Type B pancreatic cell (in vitro differentiated cells): ENCODE measurements around the gene CYSLTR1. TPM values are rescaled to one million over a fixed set of nuclear protein-coding genes. Genes with fewer than 3 reads are reported as not detected.
"Not testable (repeated sequence)": the region's sequence is repeated elsewhere in the genome, so short reads cannot be mapped to it uniquely, and the experiment has no call there.

ENCODE experiments used
- DNase-seq: peaks from one replicate; pipeline ENCODE4 v3.0.0; 2021; ENCODE audit warnings: mixed read lengths; ENCODE audit not compliant: unreplicated experiment; ENCODE audit errors: extremely low spot score
- H3K27ac Mint-ChIP-seq: 2 replicates; pipeline ENCODE4 v1.8.0; 2021; ENCODE audit warnings: mild to moderate bottlenecking, mixed read lengths
- H3K27me3 Mint-ChIP-seq: 2 replicates; pipeline ENCODE4 v1.8.0; 2021; ENCODE audit warnings: mixed read lengths
- H3K36me3 Mint-ChIP-seq: 2 replicates; pipeline ENCODE4 v1.8.0; 2021; ENCODE audit warnings: mixed read lengths
- H3K4me1 Mint-ChIP-seq: one replicate; pipeline ENCODE4 v1.8.0; 2021; ENCODE audit warnings: mixed read lengths; ENCODE audit not compliant: unreplicated experiment
- H3K4me3 Mint-ChIP-seq: 2 replicates; pipeline ENCODE4 v1.8.0; 2021; ENCODE audit warnings: mild to moderate bottlenecking, mixed read lengths
- H3K9me3 Mint-ChIP-seq: 2 replicates; pipeline ENCODE4 v1.8.0; 2021; ENCODE audit warnings: mixed read lengths
- total RNA-seq: library from RNA; stranded (reverse); gene quantifications from 2 replicates; pipeline ENCODE4 v1.2.1, GENCODE V29; 2021; ENCODE audit warnings: low replicate concordance
- TF ChIP-seq, protein P1 (sequence below): fragments of 200-600 bp; sonication (generic); conservative IDR thresholded peaks from 2 replicates; pipeline ENCODE4 v1.5.0; 2021; ENCODE audit warnings: antibody characterized with exemption, mild to moderate bottlenecking

Gene CYSLTR1
- total RNA-seq, 1 donor from 2014 or later = 0.10 TPM

DNA sequence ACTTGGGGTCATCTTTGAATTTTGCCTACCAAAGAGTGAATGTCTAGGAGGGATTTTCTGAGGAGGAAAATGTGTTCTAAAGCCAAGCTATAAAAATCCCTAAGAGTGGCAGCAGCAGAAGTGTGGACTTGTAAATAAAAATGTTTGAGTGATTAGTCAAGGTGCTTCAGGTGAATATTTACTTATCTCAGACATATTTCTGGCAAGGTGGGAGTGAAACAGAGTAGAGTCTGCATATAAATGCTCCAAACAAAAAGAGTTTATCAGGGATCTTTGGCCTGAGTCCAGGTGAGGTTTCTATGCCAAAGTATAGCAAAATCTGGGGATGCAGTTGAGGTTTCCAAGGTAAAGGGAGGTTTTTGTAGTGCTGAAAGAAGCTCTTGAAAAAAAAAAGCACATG lies 19.7 kb downstream of the CYSLTR1 start:
- no peak for DNase-seq
- H3K27me3 Mint-ChIP-seq = no peaks in the 10 kb centered on the region
- no peaks in the 10 kb centered on the region for H3K36me3 Mint-ChIP-seq
- H3K9me3 Mint-ChIP-seq = no peaks in the 10 kb centered on the region
- no peaks in the 10 kb centered on the region for H3K4me1 Mint-ChIP-seq
- H3K4me3 Mint-ChIP-seq = no peak overlapping the region
- H3K27ac Mint-ChIP-seq = no peak overlapping the region
- TF ChIP-seq, protein P1, sequence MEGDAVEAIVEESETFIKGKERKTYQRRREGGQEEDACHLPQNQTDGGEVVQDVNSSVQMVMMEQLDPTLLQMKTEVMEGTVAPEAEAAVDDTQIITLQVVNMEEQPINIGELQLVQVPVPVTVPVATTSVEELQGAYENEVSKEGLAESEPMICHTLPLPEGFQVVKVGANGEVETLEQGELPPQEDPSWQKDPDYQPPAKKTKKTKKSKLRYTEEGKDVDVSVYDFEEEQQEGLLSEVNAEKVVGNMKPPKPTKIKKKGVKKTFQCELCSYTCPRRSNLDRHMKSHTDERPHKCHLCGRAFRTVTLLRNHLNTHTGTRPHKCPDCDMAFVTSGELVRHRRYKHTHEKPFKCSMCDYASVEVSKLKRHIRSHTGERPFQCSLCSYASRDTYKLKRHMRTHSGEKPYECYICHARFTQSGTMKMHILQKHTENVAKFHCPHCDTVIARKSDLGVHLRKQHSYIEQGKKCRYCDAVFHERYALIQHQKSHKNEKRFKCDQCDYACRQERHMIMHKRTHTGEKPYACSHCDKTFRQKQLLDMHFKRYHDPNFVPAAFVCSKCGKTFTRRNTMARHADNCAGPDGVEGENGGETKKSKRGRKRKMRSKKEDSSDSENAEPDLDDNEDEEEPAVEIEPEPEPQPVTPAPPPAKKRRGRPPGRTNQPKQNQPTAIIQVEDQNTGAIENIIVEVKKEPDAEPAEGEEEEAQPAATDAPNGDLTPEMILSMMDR = no peak

DNA sequence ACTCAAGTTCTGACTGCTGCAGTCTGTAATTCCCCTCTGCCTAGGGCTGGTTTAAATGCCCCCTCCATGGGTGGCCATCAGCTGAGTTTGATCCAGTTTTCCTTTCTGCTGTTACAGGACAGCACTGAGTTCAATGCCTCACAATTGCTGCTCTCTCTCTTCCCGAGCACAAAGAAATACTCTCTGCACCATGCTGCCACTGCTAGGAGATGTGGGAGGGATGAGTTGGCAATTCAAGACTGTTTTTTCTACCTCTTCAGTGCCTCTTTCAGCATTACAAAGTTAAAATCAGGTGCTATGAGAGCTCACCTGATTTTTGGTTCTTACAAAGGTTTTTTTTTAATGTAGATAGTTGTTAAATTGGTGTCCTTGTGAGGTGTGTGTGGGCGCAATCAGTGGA lies 24.3 kb downstream of the CYSLTR1 start:
- TF ChIP-seq, protein P1 = no peak
- no peak overlapping the region for H3K4me3 Mint-ChIP-seq
- peaks cover 6% of the 10 kb centered on the region for H3K9me3 Mint-ChIP-seq
- no peaks in the 10 kb centered on the region for H3K36me3 Mint-ChIP-seq
- H3K27ac Mint-ChIP-seq = no peak overlapping the region
- H3K27me3 Mint-ChIP-seq = no peaks in the 10 kb centered on the region
- H3K4me1 Mint-ChIP-seq = no peaks in the 10 kb centered on the region
- no peak for DNase-seq

DNA sequence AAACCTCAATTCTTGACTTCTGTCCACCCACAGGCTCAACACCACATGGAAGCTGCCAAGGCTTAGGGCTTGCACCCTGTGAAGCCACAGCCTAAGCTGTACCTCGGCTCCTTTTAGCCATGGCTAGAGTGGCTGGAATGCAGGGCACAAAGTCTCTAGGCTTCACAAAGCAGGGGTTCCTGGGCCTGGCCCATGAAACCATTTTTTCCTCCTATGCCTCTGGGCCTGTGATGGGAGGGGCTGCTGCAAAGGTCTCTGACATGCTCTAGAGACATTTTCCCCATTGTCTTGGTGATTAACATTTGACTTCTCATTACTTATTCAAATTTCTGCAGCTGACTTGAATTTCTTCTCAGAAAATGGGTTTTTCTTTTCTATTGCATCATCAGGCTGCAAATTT lies 26.5 kb downstream of the CYSLTR1 start:
- H3K4me3 Mint-ChIP-seq, H3K27ac Mint-ChIP-seq, H3K4me1 Mint-ChIP-seq, H3K27me3 Mint-ChIP-seq, H3K36me3 Mint-ChIP-seq, H3K9me3 Mint-ChIP-seq, DNase-seq: not testable (repeated sequence)

DNA sequence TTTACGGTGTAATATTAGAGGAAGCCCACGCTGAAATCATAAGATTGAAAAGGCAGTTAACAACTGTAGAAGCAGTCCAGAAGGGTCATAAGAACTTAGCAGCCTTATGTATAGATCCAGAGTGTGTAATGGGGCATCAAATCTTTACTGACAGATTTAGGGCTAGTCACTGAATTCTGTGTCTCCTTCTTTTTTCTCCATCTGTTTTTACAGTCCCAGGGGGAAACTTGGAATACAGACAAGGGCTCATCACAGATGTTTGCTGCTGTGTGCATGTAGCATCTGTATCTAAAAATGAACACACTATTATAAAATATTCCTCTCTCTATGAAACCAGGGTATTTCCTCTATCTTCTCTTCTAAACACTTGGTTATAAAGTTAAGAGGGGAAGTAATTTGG lies 43.9 kb downstream of the CYSLTR1 start:
- H3K27ac Mint-ChIP-seq = no peak overlapping the region
- H3K4me1 Mint-ChIP-seq = no peaks in the 10 kb centered on the region
- H3K9me3 Mint-ChIP-seq = no peaks in the 10 kb centered on the region
- no peak overlapping the region for H3K4me3 Mint-ChIP-seq
- H3K36me3 Mint-ChIP-seq = no peaks in the 10 kb centered on the region
- no peak for DNase-seq
- H3K27me3 Mint-ChIP-seq = no peaks in the 10 kb centered on the region
- TF ChIP-seq, protein P1 = no peak

DNA sequence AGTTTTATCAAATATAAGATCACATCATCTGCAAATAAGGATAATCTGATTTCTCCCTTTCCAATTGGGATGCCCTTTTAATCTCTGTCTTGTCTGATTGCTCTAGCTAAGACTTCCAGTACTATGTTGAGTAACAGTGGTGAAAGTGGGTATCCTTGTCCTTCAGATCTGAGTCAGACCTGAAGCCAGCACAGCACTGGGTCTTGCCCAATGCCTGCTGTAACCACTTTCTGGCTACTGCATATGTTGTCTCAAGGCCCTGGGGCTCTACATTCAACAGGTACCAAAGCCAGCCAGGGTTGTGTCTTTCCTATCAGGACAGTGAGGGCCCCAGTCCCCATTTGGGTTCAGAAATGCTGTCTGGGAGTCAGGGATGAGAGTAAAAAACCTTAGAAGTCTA lies 90.3 kb downstream of the CYSLTR1 start:
- Mint-ChIP-seq H3K36me3 (no peaks in the 10 kb centered on the region), H3K9me3 (no peaks in the 10 kb centered on the region), H3K4me1 (no peaks in the 10 kb centered on the region), H3K27me3 (no peaks in the 10 kb centered on the region), H3K4me3 (no peak overlapping the region), H3K27ac (no peak overlapping the region)
- no peak for DNase-seq
- TF ChIP-seq, protein P1 = no peak

DNA sequence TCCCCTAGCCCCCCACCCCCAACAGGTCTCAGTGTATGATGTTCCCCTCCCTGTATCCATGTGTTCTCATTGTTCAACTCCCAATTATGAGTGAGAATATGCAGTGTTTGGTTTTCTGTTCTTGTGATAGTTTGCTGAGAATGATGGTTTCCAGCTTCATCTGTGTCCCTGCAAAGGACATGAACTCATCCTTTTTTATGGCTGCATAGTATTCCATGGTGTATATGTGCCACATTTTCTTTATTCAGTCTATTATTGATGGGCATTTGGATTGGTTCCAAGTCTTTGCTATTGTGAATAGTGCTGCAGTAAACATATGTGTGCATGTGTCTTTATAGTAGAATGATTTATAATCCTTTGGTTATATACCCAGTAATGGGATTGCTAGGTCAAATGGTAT lies 101.4 kb downstream of the CYSLTR1 start:
- DNase-seq, H3K4me3 Mint-ChIP-seq, H3K9me3 Mint-ChIP-seq, H3K27me3 Mint-ChIP-seq, H3K4me1 Mint-ChIP-seq, H3K27ac Mint-ChIP-seq, H3K36me3 Mint-ChIP-seq: not testable (repeated sequence)

Other genes with a start within 250 kb of the CYSLTR1 start
- 203 and 228 TPM in 2 replicates for gene PGK1, start 223.4 kb downstream of the CYSLTR1 start, total RNA-seq
- gene TAF9B, start 188.0 kb downstream of the CYSLTR1 start, total RNA-seq = 11.6 and 25.1 TPM in 2 replicates